GM18498 (cell line): Measurements from ENCODE around the gene FAM53B.
"Not testable (repeated sequence)": the region's sequence is repeated elsewhere in the genome, so short reads cannot be mapped to it uniquely, and the experiment has no call there.

Experiments
- ATAC-seq: cut with Tn5 transposase; IDR thresholded peaks from one replicate; pipeline ENCODE4 v1.9.1; 2021; ENCODE audit warnings: mild to moderate bottlenecking, moderate library complexity; ENCODE audit not compliant: unreplicated experiment

The FAM53B gene

DNA sequence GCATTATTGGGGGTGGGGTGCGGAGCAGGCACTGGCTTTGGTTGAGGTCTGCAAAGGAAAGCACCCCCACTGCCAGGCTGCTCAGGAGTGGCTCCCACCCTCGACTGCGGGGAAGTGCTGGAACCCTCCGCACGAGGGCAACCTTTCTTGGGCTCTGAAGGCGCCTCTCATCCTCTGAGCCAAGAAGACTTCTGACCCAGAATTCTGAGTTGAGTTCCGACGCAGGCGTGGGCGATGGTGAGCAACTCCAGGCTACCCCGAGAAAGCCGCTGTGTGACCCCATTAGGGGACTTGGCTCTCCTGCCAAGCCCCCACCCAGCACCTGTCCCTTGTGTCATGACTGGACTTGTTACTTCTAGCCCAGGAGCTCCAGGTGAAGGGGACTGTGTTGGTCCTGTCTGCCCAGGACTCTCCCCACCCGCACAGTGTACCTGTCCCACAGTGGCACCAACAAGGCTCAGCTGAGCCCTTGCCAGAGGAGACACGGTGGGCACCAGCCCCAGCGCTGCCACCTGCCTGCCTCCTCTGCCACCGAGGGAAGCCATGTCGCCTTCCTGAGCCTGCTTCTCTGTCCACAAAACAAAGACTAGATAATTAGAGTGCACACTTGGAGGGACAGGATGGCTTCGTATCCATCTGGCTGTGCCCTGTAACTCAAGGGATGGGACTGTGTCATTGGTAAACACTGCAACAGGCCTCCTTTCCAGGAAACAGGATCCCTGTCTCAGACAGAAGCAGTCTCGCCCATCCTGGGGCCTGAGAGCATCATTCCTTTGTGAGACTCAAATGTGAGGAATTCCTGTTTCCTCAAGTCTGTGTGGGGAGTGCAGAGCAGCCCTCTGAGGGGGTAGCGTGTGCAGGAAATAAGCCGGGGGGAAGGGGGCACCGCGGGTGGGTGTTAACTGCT lies 153.7 kb downstream of the FAM53B start:
- ATAC-seq: no peak

DNA sequence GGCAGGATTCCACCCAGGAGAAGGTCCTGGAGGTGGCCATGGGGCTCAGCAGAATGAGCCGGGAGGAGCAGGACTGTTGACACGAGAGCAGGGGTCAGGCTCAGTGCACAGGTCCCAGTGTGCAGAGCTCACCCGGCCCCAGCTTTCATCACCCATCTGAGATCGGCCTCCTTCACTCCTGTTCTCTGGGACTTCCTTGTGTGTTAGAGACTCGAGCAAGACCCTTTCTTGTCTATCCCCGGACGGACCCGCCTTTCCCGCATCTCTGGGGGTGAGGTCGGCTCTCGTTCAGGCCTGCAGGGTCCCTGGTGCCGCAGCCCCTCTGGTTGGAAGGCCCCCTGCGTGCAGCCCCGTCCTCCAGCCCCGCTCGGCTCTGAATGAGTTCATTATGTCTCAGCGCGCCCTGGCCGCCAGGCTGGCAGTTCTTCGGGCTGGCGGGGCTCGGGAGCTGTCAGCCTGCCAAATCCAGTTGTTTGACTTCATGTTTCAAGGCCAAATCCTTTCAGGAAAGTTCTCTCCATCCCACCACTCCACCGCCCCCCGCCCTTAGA lies 154.6 kb downstream of the FAM53B start:
- ATAC-seq: no peak

DNA sequence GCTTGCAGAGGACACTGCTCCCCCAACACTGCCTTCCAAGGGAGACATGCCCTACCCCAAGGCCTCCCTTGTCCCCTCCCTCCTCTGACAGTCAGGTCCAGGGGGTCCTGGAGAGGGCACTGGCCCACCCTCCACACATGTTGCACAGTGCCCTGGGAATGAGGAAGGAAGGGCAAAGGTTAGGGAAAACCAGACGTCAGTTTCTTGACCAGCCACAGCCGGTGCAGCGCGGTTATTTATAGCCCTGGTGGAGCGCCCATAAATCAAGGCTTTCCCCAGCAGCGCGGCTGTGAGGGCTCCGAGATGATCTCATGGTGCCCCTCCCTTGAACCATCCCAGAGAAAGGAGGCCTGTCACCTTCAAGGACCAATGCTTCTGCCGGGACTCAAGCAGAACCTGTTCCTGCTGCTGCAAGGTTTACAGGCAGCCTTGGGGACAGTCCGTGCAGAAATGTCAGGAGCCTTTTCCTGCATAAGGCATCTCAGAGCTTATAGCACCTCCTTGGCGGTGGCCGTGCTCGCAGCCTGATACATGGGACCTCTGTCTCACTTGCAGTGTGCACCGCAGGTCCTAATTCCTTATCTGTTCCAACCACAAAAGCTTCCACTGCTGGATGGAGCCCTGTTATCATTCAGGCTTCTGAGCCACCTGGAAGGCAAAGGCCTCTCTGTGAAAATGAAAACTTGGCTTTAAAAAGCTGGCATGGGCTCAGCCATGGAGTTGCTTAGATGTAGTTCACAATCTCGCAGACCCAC lies 155.3 kb downstream of the FAM53B start:
- ATAC-seq: no peak

DNA sequence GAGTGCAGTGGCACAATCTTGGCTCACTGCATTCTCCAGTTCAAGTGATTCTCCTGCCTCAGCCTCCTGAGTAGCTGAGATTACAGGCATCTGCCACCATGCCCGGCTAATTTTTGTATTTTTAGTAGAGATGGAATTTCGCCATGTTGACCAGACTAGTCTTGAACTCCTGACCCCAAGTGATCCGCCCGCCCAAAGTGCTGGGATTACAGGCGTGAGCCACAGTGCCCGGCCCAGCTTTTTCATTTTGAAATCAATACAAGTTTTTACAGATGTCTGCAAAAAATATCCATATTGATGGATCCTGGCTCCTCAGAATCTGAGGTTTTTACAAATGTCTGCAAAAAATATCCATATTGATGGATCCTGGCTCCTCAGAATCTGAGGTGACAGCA lies 155.8 kb downstream of the FAM53B start:
- not testable (repeated sequence) for ATAC-seq

DNA sequence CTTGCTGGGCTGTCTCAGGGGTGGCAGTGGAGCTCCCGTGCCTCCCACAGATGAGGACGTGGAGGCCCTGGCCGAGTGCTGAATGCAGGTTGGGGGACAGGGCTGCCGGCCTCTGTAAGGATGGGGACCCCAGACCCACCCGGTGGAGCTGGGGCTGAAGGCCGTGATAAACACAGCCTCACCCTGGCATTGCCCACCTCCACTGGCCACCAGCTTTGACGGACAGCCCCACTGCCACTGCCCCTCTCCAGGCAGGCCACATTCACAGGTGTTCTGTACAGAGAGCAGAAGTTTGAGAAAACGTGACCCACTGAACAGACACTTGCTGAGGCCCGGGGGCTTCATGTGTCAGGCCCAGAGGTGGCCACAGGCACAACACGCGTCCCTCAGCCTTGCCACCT lies 156.4 kb downstream of the FAM53B start:
- no peak for ATAC-seq

DNA sequence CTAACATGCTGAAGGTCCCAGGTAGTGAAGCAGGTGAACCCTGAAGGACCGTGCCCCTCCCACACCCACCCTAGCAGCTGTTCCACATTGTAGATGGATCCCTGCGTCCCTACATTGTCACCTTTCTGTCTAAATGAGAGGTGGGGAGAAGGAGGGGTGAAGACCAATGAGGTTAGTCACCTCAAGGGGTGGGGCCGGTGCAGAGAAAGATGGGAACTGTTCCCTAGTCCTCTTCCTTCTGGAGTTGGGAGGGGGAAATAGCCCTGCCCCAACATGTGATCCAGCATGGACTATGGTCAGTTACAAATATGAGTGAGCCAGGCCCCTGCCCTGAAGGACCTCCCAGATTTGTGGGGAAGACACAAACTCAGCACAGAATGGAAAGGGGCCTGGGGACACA lies 158.0 kb downstream of the FAM53B start:
- ATAC-seq: no peak

DNA sequence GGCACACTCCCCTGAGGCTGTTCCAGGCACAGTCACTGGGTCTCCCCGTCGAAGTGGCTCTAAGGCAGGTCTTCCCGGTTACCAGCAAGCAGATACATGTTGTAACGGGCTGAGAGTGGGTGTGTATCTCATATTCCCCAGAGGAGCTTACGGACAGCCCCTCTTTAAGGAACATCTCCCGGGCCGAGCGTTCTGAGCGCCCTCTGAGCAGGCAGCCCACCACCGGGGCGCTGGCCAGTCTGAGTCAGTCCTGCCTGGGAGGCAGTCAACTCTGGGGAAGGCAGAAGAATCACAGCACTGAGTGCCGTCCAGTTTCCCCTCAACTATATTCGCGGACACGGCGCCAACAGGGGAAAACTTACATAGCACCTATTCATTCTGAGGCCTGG lies 165.2 kb downstream of the FAM53B start:
- ATAC-seq: no peak

DNA sequence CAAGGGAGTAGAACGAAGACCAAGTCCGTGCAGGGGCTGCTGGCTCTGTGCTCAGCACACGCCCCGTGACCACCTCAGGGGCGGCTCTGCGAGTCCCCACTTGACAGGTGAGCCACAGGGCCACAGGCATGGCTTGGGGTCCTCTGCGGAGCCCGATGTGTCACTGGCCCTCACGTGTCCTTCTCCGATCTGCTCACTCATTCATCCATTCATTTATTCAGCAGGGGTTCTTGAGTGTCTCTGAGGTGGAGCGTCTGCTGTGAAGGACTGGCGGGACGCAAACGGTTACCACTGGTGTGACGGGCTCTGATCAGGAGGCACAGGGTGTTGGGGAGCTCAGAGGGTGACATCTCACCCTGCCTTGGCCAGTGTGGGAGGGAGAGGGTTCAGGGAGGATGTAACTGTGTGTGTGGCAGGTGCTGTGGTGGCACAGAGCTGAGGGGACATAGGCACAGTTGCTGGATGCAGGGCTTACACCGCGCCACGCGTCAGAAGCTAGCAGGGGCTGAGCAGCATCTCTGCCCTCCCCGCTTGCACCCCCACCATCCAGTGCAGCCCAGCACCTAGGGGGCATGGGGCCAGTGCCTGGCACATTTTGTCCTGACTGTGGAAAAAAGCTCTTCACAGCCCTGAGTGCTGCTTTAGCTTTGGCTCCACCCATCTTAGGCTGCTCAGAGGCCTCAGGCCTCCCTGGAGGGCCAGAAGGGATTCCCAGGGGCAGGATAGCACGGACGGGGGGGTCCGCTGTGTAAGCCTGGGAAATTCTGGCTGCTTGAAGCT lies 165.8 kb downstream of the FAM53B start:
- ATAC-seq: no peak

DNA sequence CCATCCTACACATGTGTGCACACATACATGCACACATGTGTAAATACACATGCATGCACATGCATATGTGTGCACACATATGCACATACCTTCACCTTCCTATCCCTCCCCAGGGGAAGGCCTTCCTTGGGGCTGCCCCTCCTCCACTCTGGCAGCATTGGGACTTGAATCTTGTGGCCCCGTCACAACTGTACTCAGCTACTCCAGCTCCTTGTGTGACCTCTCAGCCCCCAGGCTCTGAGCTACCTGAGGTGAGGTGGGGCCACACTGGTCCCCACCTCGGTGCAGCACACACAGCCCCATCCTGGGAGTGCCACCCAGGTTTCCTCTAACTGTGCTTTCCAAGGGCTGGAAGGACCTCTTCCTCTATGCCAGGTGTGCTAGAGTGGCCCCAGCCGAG lies 166.5 kb downstream of the FAM53B start:
- ATAC-seq: no peak

DNA sequence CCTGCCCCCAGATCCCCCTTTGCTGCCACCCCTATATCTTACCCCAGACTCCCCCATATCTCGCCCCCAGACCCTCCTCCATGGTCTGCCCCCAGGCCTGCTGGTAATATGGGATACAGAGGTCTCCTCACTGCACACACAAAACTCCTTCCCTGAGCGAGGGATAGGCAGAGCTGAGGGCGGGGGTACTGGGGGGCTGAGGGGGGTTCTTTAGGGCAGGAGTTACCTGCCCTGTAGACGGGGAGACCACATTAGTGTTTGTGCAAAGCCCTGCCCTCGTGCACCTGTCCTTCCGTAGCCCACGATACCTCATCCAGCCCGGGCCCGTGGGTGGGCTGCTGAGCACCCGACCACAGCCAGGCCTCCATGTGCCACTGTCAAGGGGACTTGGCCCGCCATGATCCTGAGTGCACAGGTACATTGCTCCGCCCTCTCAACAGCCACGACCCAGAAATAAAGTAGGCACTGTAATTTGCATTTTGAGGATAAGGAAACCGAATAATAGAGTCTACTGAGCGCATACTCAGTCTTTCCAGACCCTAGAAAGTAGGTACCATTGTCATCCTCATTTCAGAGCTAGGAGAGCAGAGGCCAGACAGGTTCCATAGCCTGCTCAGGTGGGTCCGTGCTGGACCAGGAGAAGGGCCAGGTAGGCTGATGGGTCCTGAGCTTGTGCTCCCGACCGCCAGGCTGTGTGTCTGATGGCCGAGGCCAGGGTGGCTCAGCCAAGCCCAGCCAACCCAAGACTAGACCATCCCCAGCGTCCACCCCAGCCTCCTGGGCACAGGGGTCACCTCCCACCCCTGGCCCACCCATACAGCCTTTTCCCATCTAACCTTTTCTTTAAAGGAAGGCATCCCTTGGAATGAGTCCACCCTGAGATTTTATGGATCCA lies 167.4 kb downstream of the FAM53B start:
- no peak for ATAC-seq

DNA sequence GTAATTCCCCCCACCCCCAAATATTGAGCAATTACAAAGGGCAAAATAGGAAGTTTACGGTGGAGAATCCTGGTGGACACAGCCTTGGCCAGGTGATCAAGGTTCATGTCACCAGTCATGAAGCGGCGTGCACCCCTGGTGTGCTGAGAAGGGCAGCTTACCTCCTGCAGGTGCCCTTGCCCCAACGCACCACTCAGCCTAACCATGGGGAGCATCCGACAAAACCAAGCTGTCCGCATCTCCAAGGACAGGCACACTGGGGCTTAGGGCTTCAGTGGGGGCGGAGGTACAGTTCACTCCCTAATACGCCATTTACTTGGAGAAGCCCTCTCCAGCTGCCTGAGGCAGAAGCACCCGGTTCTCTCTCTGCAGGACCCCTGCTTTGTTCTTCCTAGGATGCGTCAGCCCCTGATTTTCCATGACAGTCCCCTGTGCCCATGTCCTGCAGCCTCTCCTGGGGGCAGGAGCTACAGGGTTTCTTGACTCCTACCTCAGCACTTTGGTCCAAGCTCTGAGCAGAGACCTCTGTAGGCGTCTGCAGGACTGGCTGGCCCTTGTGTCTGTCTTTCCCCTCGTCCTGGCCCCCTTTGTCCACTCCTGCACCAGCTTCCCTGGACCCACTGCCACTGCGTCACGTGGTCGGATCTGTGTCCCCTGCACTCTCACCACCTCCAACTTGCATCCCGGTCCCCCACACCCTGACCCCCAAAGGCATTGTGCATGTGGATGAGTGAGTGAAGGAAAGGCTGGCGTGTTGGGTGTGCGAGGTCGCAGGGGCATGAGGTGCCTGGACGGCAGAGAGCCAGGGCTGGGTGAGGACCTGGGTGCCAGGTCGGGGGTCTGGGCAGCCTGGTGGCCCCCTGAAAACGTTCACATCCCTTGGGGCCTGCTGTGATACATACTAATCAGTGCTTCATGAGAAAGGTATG lies 168.8 kb downstream of the FAM53B start:
- no peak for ATAC-seq

DNA sequence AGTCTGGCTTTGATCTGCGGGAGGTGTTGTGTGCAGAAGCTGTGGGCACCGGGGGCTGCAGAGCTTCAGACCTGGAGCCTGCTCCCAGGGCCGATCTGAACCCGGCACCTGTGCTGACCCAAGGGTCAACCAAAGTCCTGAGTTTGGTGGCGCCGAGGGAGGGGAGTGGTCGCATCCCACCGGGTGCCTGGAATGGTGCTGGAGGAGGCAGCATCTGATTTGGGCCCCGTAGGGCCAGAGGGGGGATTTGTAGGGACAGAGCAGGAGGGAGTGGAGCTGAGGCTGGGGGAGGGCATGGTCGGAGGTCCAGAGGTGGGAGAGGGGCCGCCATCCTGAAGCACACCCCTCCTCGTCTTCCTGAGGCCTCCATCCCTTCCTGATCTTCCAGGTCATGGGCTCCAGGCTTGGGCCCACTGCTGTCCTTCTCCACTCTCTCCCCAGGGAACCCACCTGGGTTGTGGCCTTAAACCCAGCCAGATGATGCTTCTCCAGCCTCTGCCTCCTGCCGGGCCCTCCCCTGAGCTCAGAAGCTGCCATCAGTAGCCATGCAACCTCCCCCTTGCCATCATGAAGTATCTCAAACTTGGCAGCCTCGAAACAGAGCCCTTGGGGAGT lies 169.6 kb downstream of the FAM53B start:
- no peak for ATAC-seq

DNA sequence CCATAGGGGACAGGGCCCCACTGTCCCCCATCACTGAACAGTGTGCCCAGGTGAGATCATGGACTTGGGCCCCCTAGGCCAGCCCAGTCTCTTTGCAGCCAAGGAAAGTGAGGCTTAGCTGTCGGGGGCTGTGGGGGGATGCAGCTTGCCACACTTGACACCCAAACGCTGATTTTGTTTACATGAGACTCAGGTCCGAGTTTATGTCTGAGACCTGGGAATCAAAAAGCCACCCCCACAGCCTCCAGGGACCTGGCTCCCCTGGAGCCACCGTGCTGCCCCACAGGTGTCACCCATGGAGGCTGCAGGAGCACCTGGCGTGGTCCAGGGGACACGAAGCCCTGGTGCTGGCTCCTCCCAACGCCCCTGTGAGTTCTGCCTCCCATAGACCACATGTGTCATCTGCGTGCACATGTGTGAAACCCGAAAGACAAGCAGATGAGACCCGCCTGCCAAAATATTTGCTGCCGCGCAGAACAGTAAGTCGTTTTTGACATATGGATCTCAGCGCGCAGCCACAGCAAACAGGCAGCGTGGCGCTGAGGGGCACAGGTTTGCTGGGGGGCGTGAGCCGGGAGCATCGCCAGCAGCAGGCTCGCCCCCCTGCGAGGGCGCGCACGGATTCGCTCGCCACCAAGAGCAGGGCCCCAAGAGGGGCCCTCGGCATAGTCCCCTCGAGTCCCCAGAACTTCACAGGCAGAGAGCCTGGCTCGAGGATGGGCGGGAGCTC lies 170.3 kb downstream of the FAM53B start:
- ATAC-seq: no peak

DNA sequence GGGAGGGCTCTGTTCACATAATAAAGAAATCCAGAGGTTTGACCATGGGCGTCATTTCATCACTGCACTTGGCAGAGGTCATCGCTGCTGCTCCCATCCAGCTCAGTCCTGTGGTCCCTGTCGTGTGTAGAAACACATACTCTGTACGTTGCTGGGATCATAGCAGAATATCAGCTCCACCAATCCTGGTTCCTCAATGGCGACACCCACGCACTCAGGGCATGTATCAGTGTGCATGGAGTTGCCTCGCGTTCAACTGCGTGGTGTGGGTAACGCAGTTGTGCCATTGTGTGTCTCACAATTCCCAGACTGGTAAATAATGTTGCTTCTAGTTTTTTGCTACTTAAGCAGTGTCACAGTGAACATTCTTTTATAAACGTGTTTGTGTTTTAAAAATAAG lies 171.4 kb downstream of the FAM53B start:
- no peak for ATAC-seq

DNA sequence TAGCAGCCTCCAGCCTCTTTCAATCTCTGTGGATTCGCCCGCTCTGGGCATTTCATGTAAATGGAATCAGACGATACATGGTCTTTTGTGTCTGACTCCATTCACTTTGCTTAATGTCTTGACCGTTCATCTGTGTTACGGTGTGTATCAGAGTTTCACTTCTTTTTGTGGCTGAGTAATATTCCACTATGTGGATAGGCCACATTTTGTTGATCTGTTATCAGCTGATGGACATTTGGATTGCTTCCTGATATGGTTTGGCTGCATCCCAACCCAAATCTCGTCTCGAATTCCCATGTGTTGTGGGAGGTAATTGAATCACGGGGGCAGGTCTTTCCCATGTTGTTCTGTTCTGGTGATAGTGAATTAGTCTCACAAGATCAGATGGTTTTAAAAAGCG lies 173.5 kb downstream of the FAM53B start:
- ATAC-seq: no peak

DNA sequence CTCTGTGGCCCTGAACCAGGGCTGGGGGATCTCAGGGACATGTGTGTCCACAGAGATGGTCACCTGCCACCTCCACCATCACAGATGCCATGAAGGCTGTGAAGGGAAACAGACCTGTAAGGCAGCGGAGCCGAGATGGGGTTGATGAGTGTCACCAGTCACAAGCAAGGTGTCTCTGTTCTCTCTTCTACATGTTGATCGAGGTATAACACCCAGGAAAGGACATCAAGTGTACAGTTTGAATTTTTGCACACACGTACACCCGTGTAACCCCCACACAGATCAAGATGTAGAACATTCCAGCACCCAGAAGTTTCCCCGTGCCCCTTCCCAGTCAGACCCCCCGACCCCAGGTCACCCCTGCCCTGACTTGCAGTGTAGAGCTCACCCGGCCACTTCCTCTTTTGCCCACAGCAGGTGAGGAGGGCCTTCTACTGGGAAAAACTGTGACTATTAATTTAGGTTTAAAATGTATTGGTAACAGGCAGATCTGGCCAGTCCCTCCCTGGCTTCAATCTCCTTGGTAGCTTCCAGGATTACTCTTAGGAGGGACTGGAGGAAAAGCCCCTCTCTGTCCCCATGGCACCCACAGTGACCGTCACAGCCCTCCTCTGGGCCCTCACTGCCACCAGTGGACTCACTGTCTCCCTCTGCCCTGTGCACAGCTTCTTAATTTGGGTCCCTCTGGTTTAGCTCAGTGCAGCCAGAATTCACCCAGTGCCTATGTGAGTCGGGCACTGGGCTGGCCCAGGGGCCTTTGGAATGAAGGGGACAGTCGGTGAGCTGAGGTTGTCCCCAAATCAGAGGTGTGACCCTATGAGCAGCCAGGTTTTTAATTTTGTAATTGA lies 174.3 kb downstream of the FAM53B start:
- ATAC-seq: no peak
